Endothelial cell (in vitro differentiated cells): Measurements from ENCODE around the gene CDKAL1. TPM values are rescaled to one million over a fixed set of nuclear protein-coding genes. Genes with fewer than 3 reads are reported as not detected.

Experiments
- DNase-seq: peaks from one replicate; pipeline ENCODE4 v3.0.0; 2021; ENCODE audit warnings: low spot score
- H3K27ac Mint-ChIP-seq: one replicate; pipeline ENCODE4 v1.8.0; 2021; ENCODE audit warnings: mixed read lengths, inconsistent platforms; ENCODE audit not compliant: unreplicated experiment
- H3K27me3 Mint-ChIP-seq: one replicate; pipeline ENCODE4 v1.8.0; 2021; ENCODE audit warnings: mild to moderate bottlenecking, moderate library complexity, mixed read lengths, inconsistent platforms; ENCODE audit not compliant: unreplicated experiment
- H3K36me3 Mint-ChIP-seq: one replicate; pipeline ENCODE4 v1.8.0; 2021; ENCODE audit warnings: mild to moderate bottlenecking, low read depth, mixed read lengths, inconsistent platforms; ENCODE audit not compliant: unreplicated experiment
- H3K4me1 Mint-ChIP-seq: one replicate; pipeline ENCODE4 v1.8.0; 2021; ENCODE audit warnings: mild to moderate bottlenecking, mixed read lengths, inconsistent platforms; ENCODE audit not compliant: unreplicated experiment
- H3K4me3 Mint-ChIP-seq: one replicate; pipeline ENCODE4 v1.8.0; 2021; ENCODE audit warnings: mild to moderate bottlenecking, mixed read lengths, inconsistent platforms; ENCODE audit not compliant: unreplicated experiment
- H3K9me3 Mint-ChIP-seq: one replicate; pipeline ENCODE4 v1.8.0; 2021; ENCODE audit warnings: mixed read lengths, inconsistent platforms; ENCODE audit not compliant: unreplicated experiment
- CTCF ChIP-seq: fragments of 200-600 bp; sonication (generic); IDR thresholded peaks from one replicate; pipeline ENCODE4 v1.5.0; 2021; ENCODE audit warnings: antibody characterized with exemption; ENCODE audit not compliant: unreplicated experiment
- total RNA-seq: library from RNA; stranded (reverse); fragmentation: NEBNext Ultra II Directional; extraction: Animal tissue kit (Norgen Biotek cat#: 25700); gene quantifications from one replicate; pipeline ENCODE4 v1.2.1, GENCODE V29; 2021; ENCODE audit not compliant: unreplicated experiment

Gene CDKAL1
- total RNA-seq, 1 donor from 2014 or later: 43.9 TPM

DNA sequence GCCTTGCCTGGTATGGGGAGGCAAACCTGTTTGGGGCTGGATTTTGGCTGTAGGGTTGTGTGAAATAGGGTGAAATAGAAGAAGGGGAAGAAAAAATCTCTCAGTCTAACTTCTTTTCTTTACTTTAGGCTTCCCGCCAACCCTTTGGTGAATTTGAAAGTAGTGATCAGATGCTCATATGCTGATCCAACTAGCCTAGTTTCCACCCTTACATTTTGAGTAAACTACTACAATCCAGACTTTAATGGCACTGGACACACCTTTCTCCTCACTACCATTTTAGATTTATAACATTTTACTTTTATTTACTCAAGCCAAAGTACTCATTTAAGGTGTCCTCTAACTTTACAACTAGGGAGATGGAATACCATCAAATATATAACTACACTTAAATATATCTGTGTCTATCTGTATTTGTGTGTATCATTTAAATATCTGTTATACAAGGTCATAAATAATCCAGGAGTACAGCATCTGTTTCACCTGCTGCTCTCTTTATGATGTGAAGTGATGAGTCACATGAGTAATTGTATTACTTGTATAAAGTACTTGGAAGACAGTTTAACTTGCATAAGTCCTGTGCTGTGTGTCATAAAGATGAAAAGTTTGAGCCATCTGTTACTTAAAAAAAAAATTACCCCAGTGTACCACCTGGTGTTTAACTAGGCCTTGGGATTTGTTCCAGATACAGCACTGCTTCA is 172.1 kb downstream of the CDKAL1 start:
- DNase-seq: no peak
- H3K9me3 Mint-ChIP-seq: no peaks in the 10 kb centered on the region
- TF ChIP-seq CTCF: no peak
- H3K27me3 Mint-ChIP-seq: no peaks in the 10 kb centered on the region
- no peak overlapping the region for H3K4me3 Mint-ChIP-seq
- H3K4me1 Mint-ChIP-seq: peaks cover 7% of the 10 kb centered on the region
- no peak overlapping the region for H3K27ac Mint-ChIP-seq
- no peaks in the 10 kb centered on the region for H3K36me3 Mint-ChIP-seq

- TF ChIP-seq CTCF: no peak
- Mint-ChIP-seq H3K4me1 (peaks cover 9% of the 10 kb centered on the region), H3K9me3 (no peaks in the 10 kb centered on the region), H3K27me3 (no peaks in the 10 kb centered on the region), H3K36me3 (no peaks in the 10 kb centered on the region), H3K4me3 (no peak overlapping the region), H3K27ac (no peak overlapping the region)
- DNase-seq: no peak
Measured at GRCh38 chr6:20706939-20707485, 172.8 kb downstream of the CDKAL1 start.

- H3K4me1 Mint-ChIP-seq: peaks cover 11% of the 10 kb centered on the region
- H3K27me3 Mint-ChIP-seq: no peaks in the 10 kb centered on the region
- H3K9me3 Mint-ChIP-seq: no peaks in the 10 kb centered on the region
- no peak for TF ChIP-seq CTCF
- no peaks in the 10 kb centered on the region for H3K36me3 Mint-ChIP-seq
- no peak overlapping the region for H3K27ac Mint-ChIP-seq
- H3K4me3 Mint-ChIP-seq: no peak overlapping the region
- no peak for DNase-seq
Measured at GRCh38 chr6:20707870-20708269, 173.6 kb downstream of the CDKAL1 start.

DNA sequence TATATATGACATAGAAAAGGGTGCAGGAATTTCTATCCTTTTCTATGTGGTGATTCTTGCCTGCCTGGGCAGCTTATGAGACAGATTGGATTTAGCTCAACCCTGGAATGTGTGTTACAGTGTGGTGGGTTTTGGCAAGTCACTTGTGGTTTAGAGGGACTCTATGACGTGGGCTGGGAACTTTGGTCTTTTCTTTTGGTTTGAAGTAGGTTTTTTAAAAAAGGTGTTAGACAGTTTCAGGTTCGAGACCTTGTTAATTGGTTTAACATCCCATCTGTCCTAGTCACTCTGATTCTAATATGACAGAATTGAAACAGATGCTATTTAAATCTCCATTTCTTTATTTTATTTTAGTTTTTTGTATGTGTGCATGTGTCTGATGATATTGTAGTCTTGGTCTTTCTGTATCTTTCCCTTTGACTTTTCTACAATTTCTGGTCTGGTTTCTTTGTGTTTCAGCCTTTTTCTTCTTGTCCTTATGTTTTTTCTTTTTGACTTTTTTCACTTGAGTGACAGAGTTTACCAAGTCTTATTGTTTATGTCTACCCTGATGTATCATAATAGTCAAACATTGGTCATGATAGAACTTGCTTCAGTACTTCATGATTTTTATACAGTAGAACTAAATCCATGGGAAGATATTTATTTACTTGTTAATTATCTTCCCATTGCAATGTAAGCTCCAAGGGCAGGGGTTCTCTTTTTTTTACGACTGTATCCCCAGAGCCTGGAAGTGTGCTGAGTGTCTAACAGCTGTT is 174.3 kb downstream of the CDKAL1 start:
- Mint-ChIP-seq H3K9me3 (no peaks in the 10 kb centered on the region), H3K36me3 (no peaks in the 10 kb centered on the region), H3K27ac (no peak overlapping the region), H3K27me3 (no peaks in the 10 kb centered on the region), H3K4me3 (no peak overlapping the region), H3K4me1 (peaks cover 11% of the 10 kb centered on the region)
- no peak for DNase-seq
- TF ChIP-seq CTCF: no peak

DNA sequence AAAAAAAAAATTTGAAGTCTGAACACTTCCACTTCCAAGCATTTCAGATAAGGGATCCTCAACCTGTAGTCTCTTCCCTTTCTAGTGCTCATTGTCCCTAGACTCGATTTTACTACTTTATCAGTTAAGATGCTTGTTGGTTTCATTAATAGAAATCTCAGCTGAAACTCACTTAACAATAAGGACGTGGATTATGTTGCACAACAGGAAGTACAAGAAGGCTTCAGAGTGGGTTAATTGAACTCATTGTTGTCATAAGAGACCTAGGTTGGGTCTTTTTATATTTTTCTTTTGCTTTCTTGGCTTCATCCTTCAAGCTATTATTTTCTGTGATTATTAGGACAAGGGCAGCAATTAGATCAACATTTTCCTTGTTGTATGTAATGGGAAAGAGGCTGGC is 175.2 kb downstream of the CDKAL1 start:
- Mint-ChIP-seq H3K9me3 (no peaks in the 10 kb centered on the region), H3K27me3 (no peaks in the 10 kb centered on the region), H3K4me1 (peaks cover 7% of the 10 kb centered on the region), H3K36me3 (no peaks in the 10 kb centered on the region), H3K27ac (no peak overlapping the region), H3K4me3 (no peak overlapping the region)
- DNase-seq: no peak
- no peak for TF ChIP-seq CTCF
